HG03097 (cell line): ENCODE results near the gene KCTD15.

Experiments
- ATAC-seq: cut with Tn5 transposase; IDR thresholded peaks from one replicate; pipeline ENCODE4 v1.9.1; 2021; ENCODE audit not compliant: unreplicated experiment, low FRiP score

The KCTD15 gene

DNA sequence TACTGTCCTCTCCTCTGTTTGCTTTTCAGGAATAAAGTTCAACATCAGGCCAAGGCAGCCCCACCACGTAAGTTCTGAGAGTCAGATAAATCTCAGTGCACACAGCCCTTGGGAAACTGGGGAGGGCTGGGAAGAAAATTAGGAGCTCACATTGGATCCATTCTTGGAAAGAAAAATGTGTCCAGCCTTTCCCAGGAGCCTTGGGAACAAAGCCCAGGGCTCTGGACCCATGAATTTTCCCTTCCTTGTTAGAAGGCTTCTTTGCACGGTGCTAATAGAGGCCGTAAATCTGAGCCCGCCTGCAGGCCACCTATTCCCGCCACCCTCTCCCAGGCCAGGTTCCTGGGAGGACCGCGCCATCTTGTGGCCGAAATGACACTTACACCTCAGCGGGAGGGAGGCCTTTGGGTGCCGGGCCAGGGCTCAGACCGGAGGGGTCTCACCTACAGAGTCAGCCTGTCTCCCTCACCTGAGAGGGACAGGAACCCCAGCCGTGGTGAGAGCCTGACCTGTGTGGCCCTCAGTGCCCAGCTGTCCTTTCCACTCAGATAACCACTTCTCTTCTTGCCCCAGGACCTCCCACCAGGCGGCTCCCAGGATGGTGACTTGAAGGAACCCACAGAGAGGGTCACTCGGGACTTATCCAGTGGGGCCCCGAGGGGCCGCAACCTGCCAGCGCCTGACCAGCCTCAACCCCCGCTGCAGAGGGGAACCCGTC lies 25.1 kb upstream of the KCTD15 start:
- ATAC-seq: no peak

DNA sequence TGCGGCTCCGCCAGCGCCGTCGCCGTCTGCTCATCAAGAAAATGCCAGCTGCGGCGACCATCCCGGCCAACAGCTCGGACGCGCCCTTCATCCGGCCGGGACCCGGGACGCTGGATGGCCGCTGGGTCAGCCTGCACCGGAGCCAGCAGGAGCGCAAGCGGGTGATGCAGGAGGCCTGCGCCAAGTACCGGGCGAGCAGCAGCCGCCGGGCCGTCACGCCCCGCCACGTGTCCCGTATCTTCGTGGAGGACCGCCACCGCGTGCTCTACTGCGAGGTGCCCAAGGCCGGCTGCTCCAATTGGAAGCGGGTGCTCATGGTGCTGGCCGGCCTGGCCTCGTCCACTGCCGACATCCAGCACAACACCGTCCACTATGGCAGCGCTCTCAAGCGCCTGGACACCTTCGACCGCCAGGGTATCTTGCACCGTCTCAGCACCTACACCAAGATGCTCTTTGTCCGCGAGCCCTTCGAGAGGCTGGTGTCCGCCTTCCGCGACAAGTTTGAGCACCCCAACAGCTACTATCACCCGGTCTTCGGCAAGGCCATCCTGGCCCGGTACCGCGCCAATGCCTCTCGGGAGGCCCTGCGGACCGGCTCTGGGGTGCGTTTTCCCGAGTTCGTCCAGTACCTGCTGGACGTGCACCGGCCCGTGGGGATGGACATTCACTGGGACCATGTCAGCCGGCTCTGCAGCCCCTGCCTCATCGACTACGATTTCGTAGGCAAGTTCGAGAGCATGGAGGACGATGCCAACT lies 24.4 kb upstream of the KCTD15 start:
- ATAC-seq: no peak

DNA sequence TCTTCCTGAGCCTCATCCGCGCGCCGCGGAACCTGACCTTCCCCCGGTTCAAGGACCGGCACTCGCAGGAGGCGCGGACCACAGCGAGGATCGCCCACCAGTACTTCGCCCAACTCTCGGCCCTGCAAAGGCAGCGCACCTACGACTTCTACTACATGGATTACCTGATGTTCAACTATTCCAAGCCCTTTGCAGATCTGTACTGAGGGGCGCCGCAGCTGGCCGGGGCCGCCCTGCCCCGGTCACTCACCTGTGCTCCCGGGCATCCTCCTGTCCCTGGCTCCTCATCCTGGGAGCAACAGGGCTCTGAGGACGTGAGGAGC lies 23.9 kb upstream of the KCTD15 start:
- no peak for ATAC-seq

DNA sequence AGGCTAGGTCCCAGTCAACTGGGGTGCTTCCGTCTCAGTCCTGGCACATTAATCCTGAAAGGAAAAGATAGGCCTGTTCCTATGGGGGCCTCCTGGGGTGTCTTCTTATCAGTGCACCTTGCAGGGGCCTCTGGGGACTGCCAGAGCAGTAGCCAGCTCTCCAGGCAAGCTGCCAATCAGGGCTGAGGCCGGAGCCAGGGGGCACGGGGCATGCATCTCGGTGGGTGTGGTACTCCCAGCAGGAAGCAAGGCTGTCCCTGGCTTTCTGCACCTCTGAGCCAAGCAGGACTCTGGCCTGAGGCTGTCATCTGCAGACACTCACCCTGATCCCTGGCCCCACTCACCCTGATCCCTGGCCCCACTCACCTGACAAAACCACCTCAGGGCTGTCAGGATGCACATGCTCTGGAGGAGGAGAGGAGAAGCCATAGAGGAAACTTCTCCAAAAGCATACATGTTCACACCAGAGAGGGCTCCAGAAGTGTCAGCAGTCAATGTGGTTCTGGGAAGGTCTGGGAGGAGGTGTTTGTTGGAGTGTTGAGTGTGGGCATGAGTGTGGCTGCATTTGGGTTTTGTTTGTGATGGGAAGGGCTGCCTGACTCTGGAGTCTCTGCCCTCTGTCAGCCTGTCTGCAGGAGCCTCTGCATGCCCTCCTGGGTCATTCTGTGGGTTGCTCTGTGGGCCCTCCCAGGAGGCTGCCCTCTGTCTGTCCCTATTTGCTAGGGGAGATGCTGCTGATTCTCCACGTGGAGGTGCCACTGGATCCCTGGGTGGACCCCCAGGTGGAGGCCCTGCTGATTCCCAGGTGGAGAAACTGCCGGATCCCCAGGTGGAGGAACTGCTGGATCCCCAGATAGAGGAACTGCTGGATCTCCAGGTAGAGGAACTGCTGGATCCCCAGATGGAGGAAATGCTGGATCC lies 22.7 kb upstream of the KCTD15 start:
- no peak for ATAC-seq

DNA sequence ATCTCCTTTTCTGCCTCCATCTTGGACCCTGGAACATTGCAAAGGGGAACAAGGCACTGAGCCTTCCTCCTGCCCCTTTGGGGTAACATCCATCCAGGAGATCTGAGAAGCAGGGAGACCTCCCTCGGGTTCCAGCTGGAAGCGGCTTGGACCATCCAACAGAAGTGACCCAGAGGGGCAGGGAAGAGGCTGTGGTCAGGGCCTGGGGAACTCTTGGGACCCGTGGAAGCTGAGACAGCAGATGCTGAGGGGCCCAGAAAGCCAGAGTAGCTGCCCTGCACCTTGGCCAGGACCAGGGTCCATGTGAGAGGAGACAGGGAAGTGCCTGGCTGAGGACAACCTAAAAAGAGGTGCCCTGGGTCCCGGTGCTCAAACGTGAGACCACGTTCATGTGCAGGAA lies 21.9 kb upstream of the KCTD15 start:
- ATAC-seq: no peak

DNA sequence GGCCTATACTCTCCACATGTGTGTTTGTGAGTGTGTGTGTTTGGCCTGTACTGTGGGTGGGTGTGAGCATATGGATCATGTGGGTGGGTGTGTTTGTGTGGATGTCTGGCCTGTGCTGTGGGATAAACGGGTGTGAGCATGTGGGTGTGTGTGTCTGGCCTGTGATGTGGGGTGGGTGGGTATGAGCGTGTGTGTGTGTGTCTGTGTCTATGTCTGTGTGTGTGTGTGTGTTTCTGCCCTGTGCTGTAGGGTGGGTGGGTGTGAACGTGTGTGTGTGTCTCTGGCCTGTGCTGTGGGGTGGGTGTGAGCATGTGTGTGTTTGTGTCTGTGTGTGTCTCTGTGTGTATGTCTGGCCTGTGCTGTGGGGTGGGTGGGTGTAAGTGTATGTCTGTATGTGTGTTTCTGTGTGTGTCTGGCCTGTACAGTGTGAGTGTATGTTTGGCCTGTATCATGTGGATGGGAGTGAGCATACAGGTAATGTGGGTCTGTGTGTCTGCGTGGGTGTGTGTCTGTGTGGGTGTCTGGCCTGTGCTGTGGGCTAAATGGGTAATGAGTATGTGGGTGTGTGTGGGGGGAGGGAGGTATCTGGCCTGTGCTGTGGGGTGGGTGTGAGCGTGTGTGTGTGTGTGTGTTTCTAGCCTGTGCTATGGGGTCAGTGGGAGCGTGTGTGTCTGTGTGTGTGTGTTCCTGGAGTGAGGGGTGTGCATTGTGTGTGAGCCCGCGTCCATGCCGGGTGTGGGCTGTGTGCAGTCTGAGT lies 20.8 kb upstream of the KCTD15 start:
- ATAC-seq: no peak

DNA sequence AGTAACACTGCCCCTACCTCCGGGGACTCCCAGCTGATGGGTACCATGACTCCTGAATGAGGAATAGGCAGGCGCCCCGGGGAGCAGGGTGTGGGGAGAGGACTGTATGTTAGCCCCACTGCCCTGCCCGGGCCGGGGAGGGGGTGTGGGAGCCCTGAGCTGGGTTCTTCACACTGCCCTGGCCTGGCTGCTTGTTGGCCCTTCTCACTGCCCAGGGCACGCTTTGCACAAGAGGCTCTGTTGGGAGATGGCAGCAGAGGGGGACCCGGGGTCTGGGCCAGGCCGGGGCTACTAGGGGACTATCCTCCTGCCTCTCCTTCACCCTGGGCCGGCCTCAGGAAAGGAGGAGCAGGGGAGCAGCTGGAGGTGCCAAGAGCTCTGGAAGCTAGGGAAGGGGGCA lies 19.3 kb upstream of the KCTD15 start:
- ATAC-seq: no peak

DNA sequence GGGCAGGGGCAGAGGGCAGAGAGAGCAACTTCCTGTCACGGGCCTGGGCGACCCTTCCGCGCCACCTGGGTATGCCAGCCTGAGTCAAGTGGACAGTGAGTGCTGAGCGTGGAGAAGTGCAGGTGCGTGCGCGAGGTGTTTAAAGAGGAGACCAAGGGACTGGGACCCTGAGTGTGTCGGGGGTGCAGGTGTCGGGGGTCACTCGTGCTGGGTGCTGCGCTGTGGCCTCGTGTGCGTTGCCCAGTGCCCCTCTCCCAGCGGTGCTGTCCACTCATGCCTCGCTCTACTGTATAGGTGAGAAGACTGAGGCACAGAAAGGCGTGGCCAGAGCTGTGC lies 18.9 kb upstream of the KCTD15 start:
- ATAC-seq: no peak

DNA sequence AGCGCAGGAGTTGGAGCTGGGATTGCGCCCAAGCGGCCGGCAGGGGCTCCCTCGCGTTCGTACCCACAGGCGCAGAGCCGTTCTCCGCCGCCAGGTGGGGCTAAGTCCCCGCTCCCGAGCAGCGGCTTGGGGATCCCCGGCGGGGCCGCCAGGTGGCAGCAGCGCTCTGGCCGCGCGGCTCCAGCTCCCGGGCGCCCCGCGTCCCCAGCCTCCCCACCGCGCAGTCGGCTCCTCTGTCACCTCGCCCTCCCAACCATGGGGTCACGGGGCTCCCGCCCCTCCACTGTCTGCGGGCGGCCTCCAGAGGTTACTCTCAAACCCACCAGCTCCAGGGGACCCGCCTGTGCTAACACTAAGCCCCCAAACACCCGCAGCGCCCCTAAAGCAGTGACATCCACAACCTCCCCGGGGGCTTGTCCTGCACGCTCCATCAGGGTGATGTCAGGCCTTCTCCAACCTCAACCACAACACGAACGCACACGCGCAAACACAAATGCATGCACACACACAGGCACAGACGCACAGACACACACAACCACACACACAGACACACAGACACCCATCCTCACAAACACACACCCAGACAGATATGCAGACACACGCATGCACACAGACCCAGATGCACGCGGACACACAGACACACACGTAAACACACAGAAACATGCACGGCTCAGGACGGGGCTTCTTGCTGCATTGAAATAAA lies 18.4 kb upstream of the KCTD15 start:
- ATAC-seq: no peak

DNA sequence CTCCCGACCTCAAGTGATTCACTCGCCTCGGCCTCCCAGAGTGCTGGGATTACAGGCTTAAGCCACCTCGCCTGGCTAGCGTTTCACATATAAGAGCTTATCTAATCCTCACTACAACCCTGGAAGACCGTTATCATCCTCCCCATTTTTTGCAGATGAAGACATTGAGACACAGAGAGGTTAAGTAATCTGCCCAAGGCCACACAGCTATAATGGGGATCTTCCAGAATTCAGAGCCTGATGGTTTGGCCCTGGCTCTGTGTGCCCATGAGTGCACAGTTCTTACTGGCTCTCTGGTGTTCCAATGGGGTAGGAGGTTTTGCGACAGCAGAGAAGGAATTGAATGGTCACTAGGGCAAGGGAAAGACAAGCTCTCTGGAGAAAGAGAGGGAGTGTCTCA lies 16.8 kb upstream of the KCTD15 start:
- ATAC-seq: no peak

DNA sequence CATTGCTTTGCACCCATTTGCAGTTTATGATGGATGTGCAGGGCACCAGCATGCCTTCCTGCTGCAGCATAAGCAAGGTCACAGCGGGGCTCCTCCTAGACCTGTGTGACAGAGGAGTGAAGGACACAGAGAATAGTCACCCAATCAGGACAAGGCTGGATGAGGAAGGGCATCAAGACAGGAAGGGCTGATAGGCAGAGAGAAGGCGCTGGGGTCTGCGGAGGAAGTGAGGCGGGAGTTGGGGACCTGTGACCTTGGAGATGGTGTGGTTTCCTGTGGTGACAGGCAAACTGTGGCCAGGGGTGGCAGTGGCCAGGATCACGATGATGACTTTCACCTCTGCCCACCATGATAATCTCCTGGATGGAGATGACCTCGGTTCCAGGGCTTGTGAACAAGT lies 16.4 kb upstream of the KCTD15 start:
- ATAC-seq: no peak

DNA sequence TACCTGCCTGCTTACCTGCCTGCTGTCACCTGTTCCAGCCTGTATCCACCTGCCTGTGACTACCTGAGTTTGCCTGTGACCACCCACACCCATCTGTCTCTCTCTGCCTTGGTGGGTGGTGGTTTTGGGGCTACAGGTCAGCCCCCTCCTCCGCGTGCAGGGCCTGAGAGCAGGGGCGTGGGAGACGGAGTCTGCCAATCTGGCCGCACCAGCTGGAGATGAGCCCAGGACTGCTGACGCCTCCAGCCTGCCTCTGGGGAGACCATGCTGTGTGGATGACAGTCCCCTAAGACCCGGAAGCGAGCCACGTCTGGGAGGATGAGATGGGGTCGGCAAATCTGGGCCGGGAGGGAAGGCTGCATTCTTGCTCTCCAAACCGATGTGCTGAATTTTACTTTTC lies 15.9 kb upstream of the KCTD15 start:
- ATAC-seq: no peak

DNA sequence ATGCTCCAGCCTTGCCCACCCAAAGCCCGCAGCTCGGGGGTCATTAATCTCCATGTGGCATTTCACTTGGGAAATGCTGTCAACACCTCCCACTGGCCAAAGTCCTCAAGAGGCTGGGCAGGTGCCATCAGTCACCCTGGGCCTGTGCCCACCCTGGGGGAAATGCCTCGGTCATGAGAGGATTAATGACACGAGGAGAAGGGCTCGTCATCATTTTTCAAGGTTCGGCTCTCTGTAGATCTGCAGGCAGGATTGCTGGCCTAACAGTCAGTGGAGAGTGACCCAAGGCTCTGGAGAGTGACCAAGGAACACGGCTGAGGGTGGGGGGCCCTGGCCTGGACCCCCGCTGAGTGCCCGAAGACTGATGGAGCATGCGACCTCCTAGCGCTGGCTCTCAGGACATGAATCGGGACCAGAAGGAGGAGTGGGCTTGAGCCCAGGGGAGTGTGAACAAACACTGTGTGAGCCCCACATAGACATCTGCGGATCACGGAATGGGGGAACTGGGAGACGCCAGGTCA lies 15.2 kb upstream of the KCTD15 start:
- no peak for ATAC-seq

DNA sequence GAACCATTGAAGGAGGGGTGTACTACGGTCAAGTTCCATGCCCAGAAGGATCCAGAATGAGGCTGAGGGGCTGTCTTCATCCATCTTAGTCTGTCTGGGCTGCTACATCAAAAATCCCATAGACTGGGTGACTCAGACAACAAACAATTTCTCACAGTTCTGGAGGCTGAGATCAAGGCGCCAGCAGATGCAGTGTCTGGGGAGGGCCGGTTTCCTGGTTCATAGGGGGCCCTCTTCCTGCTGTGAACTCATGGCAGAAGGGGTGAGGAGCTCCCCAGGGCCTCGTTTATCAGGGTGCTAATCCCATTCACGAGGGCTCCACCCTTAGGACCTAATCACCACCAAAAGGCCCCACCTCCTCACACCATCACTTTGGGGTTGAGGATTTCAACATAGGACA lies 14.7 kb upstream of the KCTD15 start:
- no peak for ATAC-seq

DNA sequence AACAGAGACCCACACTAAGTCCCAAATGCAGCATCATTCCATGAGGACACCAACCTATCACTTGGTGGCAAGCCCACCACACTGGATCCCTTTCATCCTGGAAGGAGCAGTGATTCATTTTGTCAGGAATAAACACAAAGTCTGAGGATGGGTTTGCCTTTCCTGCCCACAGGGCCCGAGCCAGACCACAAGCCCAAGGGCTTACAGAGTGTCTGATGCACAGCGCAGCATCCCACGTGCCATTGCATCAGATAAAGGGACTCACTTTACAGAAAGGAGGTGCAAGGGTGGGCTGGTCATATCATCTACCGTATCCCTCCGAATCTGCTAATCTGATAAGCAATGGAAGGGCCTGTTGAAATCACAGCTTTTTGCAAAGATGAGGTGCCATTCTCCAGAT lies 12.2 kb upstream of the KCTD15 start:
- ATAC-seq: no peak

DNA sequence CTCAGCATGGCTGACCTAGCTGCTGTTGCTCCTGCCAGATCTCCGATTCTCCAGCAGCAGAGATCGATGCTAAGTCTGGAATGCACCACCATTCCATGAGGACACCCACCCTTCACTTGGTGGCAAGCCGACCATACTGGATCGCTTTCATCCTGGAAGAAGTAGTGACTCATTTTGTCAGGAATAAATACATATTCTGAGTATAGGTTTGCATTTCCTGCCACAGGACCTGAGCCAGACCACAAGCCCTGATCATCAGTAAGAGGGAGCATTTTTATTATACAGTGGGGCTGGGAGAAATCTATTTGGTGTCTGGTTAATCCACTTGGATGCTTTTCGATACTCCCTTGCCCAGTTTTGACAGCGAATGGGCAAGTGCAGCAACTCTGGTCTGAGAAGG lies 10.9 kb upstream of the KCTD15 start:
- no peak for ATAC-seq

DNA sequence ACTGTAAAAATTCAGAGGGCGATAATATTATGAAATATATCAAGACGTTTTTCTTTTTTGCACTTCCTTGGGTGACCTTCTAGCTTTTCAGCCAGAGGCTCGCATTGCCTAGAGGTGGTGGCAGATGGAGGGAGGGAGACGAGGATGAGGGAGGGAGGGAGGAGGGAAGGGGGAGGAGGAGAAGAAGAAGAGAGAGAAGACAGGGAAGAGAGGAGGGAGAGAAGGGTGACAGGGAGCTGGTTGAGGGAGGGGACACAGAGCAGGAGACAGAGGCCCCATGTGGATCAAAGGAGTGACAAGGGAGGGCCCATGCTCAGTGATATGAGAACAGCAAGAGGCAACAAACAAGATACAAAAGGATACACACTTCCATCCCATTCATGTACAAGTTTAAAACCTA lies 8.0 kb upstream of the KCTD15 start:
- no peak for ATAC-seq

DNA sequence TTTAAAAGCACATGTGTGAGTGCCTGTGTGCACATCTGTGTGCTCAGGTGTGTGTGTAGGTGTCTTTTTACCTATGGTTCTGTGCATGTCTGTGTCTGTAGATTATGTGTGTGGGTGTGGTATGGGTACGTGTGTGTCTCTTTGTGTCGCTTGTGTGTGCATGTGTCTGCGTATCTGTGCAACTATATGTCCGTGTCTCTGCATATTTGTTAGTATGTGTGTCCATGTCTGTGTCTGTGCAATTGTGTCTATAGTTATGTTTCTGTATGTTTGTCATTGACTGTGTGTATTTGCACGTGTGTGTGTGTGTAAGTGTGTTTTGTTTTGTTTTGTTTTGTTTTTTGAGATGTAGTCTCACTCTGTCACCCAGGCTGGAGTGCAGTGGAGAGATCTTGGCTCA lies 7.3 kb upstream of the KCTD15 start:
- ATAC-seq: no peak

DNA sequence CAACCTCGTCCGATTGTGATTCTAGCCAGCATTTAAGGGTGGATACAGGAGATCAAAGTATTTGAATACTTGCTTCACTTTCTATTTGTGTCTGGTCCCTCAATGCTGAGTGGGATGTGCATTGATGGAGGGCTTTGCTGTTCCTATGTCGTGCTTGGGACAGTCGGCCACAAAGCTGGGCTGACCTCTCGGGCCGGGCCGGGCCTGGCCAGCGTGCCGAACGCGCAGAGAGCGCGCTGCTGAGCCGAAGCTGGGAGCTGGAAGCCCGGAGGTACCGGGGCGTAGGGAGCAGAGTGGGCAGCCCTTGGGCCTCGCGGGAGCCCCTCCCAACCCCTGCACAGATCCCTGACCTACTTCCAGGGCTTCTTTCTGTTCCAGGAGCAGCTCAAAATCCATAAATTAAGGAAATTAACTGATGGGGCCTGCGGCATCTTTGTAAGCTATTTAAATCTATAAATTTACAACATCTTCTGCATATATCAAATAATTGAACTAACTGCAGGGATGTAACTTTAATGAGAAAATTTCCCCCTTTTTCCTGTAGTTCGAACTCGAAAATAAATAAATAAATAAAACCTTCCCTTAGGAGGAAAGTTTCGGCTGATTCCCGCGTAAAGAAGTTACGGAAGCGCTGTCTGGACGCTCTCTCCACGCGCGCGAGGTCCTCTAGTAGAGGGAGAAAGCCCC lies 1.8 kb upstream of the KCTD15 start:
- ATAC-seq: no peak
